K562 treated with DMSO at 1 percent for 24 hours (cell line): Measurements from ENCODE around the gene CFL2. TPM values are rescaled to one million over a fixed set of nuclear protein-coding genes. Genes with fewer than 3 reads are reported as not detected.

ENCODE experiments used
- total RNA-seq: library from RNA; unstranded; fragments of 300-600 nt; gene quantifications from 2 replicates; pipeline ENCODE4 v1.2.3, GENCODE V29; 2022; ENCODE audit warnings: low read depth; ENCODE audit not compliant: insufficient read depth

Gene CFL2
- total RNA-seq: 4.0 and 5.7 TPM in 2 replicates

DNA sequence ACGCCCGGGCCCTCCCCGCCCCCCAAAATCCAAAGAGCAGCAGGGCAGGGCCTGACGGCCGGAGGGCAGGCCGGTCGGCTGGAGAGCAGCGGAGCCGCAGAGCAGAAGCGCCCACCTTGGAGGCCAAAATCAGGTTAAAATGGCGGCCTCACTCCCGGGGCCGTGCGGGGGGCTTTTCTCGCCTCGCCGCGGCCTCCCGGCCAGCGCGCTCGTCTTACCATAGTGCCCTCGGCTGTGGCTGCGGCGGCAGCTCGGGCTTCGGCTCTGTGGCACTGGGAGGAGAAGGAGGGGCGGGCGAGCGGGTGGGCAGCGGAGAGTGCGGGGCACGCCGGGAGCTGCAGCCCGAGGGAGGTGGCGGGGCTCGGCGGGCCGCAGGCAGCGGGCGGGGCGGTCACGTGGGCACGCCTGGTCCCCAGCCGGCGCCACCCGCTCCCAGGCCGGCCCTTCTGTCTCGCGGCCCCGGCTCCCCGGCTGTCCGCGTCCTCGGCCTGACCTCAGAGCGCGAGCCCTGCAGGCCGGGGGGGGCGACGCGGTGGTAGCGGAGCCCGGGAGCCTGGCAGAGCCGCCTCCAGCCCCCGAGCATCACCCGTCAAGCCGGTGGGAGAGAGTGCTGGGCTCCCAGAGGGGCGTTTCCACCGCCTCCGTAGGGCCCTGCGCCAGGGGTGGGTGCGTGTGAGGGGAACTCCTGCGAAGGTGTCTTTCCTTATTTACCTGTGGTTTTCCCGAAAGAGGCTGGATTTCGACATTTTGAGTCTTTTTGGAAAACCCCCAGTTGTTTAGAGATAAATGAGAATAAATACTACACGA is at the start of gene CFL2:
CFL2 (minus strand) TSS at position 274 of the 807 bp plus-strand sequence; CDS start at position 221, 53 bp downstream.

Other genes starting within 250 kb of the CFL2 start
- gene EAPP, start 174.9 kb downstream of the CFL2 start, total RNA-seq: 18.9 and 20.5 TPM in 2 replicates
- gene SNX6, start 84.4 kb downstream of the CFL2 start, total RNA-seq: 26.4 and 28.1 TPM in 2 replicates
- gene BAZ1A, start 160.8 kb upstream of the CFL2 start, total RNA-seq: 11.2 and 12.9 TPM in 2 replicates